Activated CD4-positive, alpha-beta memory T cell treated with anti-CD3 and anti-CD28 coated beads, Interleukin-2, amount 10 ng/mL, durations not matched to agents 7 days and 5 days (primary cell): ENCODE measurements around the gene ZNF670. TPM values are rescaled to one million over a fixed set of nuclear protein-coding genes. Genes with fewer than 3 reads are reported as not detected.
"Not testable (repeated sequence)": the region's sequence is repeated elsewhere in the genome, so short reads cannot be mapped to it uniquely, and the experiment has no call there.

Source experiments
- CTCF ChIA-PET: fragments of 350-600 bp; sonication (Branson Sonifier 250); formaldehyde crosslinking; loops from one replicate; lab custom pipeline; 2021; ENCODE audit warnings: antibody characterized with exemption, inconsistent platforms; lab: Charles Lee
- POLR2A ChIA-PET: fragments of 350-600 bp; sonication (Branson Sonifier 250); formaldehyde crosslinking; loops from one replicate; lab custom pipeline; 2021; ENCODE audit warnings: antibody characterized with exemption; lab: Charles Lee
- DNase-seq: peaks from one replicate; pipeline ENCODE4 v3.0.0-alpha.2; 2020
- H3K27ac Mint-ChIP-seq: one replicate; pipeline ENCODE4 v1.8.0; 2021; ENCODE audit warnings: mild to moderate bottlenecking, mixed read lengths
- H3K27me3 Mint-ChIP-seq: one replicate; pipeline ENCODE4 v1.8.0; 2021; ENCODE audit warnings: mixed read lengths
- H3K36me3 Mint-ChIP-seq: one replicate; pipeline ENCODE4 v1.8.0; 2021; ENCODE audit warnings: low read depth, mixed read lengths
- H3K4me1 Mint-ChIP-seq: one replicate; pipeline ENCODE4 v1.8.0; 2021; ENCODE audit warnings: mixed read lengths
- H3K4me3 Mint-ChIP-seq: one replicate; pipeline ENCODE4 v1.8.0; 2021; ENCODE audit warnings: mild to moderate bottlenecking, mixed read lengths
- H3K9me3 Mint-ChIP-seq: one replicate; pipeline ENCODE4 v1.8.0; 2021; ENCODE audit warnings: mixed read lengths
- total RNA-seq, 2 experiments: library from RNA; stranded (reverse); gene quantifications; one replicate each; pipeline ENCODE4 v1.2.3, GENCODE V29; 2021

ZNF670 gene
- total RNA-seq, 2 experiments from 2014 or later, result 1.4 TPM

DNA sequence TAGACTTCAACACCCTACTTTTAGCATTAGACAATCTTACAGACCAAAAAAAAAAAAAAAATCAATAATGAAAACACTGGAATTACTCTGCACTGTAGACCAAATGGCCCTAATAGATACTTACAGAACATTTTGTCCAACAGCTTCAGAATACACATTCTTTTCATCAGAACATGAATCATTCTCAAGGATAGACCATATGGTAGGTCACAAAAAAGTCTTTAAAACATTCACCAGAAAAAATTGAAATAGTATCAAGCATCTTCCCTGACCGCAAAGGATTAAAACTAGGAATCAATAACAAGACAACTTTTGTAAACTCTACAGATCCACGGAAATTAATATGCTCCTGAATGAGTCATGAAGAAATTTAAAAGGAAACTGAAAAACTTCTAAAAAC, 22.5 kb downstream of the ZNF670 start:
- DNase-seq, result no peak
- Mint-ChIP-seq H3K9me3 (peaks cover 57% of the 10 kb centered on the region), H3K4me3 (no peak overlapping the region), H3K27me3 (no peaks in the 10 kb centered on the region), H3K36me3 (peaks cover 28% of the 10 kb centered on the region), H3K27ac (no peak overlapping the region), H3K4me1 (peaks cover 4% of the 10 kb centered on the region)
- POLR2A ChIA-PET, result no interaction called here
- CTCF ChIA-PET, result no interaction called here

DNA sequence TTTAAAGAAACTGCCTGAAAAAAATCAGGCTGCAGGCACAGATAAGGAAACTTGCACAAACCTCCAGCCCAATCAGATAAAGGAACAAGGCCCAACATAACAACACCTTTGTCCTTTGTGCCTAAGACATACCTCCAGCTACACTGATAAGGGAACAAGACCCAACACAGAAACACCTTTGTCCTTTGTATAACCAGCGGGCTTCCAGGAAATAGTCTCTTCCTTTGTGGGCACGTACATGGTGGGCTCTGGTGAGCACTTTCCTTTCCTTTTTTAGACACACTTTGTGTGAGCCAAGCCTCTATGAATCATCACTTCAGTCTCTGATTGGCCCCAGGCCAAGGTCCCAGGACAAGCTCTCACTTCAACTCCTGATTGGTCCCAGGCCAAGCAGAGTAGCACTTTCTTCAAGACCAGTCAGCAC, 23.6 kb downstream of the ZNF670 start:
- CTCF ChIA-PET, result interaction anchor here (0.7 kb wide), 1 partner anchor 205 kb away, joined by 4 read pairs; no protein-coding TSS in a partner anchor
- DNase-seq, result no peak
- Mint-ChIP-seq H3K9me3 (peaks cover 61% of the 10 kb centered on the region), H3K36me3 (peaks cover 28% of the 10 kb centered on the region), H3K4me3 (no peak overlapping the region), H3K27me3 (no peaks in the 10 kb centered on the region), H3K27ac (no peak overlapping the region), H3K4me1 (peaks cover 4% of the 10 kb centered on the region)
- POLR2A ChIA-PET, result no interaction called here

DNA sequence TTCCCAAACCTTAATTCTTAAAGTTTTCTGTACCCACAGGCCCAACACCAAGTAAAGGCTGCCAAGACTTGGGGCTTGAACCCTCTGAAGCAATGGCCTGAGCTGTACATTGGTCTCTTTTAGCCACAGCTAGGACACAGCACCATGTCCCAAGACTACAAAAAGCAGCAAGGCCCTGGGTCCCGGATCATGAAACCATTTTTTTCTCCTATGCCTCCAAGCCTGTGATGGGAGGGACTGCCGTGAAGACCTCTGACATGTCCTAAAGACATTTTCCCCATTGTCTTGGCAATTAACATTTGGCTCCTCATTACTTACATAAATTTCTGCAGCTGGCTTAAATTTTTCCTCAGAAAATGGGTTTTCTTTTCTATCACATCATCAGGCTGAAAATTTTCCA, 30.9 kb downstream of the ZNF670 start:
- Mint-ChIP-seq H3K4me3 (no peak overlapping the region), H3K9me3 (peaks cover 65% of the 10 kb centered on the region), H3K27ac (no peak overlapping the region), H3K27me3 (no peaks in the 10 kb centered on the region), H3K36me3 (peaks cover 27% of the 10 kb centered on the region), H3K4me1 (no peaks in the 10 kb centered on the region)
- no peak for DNase-seq
- ChIA-PET POLR2A (no interaction called here), CTCF (no interaction called here)

DNA sequence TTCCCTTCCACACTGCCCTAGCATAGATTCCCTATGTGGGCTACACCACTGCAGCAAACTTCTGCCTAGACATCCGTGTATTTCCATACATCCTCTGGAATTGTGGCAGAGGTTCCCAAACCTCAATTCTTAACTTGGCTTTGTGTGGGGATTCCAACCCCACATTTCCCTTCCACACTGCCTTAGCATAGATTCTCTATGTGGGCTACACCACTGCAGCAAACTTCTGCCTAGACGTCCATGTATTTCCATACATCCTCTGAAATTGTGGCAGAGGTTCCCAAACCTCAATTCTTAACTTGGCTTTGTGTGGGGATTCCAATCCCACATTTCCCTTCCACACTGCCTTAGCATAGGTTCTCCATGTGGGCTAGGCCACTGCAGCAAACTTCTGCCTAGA, 31.4 kb downstream of the ZNF670 start:
- peaks cover 25% of the 10 kb centered on the region for H3K36me3 Mint-ChIP-seq
- CTCF ChIA-PET, result no interaction called here
- DNase-seq, result no peak
- no peak overlapping the region for H3K4me3 Mint-ChIP-seq
- H3K4me1 Mint-ChIP-seq, result no peaks in the 10 kb centered on the region
- no peaks in the 10 kb centered on the region for H3K27me3 Mint-ChIP-seq
- H3K27ac Mint-ChIP-seq, result no peak overlapping the region
- H3K9me3 Mint-ChIP-seq, result peaks cover 64% of the 10 kb centered on the region
- POLR2A ChIA-PET, result no interaction called here

DNA sequence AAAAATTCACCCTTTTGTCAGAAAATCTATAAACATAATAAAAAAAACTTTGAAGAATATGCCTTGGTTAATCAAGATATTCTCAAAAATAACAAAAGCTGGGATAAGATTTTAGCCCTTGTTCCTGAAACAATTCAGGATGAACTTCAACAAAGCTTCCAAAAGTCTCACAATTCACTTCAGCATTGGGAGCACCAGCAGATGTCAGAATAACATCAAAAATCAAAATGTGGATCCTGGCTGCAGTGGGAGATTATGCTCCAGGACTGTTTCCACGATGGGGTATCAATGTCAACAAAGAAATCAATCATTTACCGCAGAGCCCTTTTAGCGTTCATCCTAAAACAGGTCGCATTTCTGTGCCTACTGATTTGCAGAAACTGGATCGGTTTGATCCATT, 35.2 kb downstream of the ZNF670 start:
- DNase-seq, result no peak
- ChIA-PET POLR2A (no interaction called here), CTCF (no interaction called here)
- peaks cover 32% of the 10 kb centered on the region for H3K36me3 Mint-ChIP-seq
- no peak overlapping the region for H3K27ac Mint-ChIP-seq
- H3K27me3 Mint-ChIP-seq, result no peaks in the 10 kb centered on the region
- H3K4me1 Mint-ChIP-seq, result no peaks in the 10 kb centered on the region
- peaks cover 60% of the 10 kb centered on the region for H3K9me3 Mint-ChIP-seq
- H3K4me3 Mint-ChIP-seq, result no peak overlapping the region

DNA sequence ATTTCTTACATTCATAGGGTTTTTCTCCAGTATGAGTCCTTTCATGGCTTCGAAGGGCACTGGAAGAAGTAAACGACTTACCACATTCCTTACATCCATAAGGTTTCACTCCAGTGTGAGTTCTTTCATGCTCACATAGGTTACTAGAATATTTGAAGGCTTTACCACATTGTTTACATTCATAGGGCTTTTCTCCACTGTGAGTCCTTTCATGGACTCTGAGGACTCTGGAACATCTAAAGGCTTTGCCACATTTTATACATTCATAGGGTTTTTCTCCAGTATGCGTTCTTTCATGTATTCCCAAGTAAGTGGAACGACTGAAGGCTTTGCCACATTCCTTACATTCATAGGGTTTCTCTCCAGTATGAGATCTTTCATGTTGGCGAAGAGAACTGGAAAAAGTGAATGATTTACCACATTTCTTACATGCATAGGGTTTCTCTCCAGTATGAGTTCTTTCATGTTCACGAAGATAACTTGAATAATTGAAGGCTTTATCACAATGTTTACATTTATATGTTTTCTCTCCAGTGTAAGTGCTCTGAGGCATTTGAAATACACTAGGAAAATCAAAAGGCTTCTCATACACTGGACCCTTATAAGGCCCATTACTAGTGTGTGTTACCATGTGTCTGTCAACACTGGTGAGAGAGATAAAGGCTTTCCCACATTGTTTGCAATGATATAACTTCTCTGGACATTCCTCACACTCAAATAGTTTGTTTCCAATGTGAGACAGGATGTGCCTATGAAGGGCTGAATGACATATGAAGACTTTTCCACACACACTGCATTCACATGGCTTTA, 40.9 kb downstream of the ZNF670 start:
- ChIA-PET CTCF (no interaction called here), POLR2A (no interaction called here)
- Mint-ChIP-seq H3K27ac (no peak overlapping the region), H3K4me3 (no peak overlapping the region), H3K4me1 (no peaks in the 10 kb centered on the region), H3K27me3 (no peaks in the 10 kb centered on the region), H3K9me3 (peaks cover 60% of the 10 kb centered on the region), H3K36me3 (peaks cover 42% of the 10 kb centered on the region)
- no peak for DNase-seq

DNA sequence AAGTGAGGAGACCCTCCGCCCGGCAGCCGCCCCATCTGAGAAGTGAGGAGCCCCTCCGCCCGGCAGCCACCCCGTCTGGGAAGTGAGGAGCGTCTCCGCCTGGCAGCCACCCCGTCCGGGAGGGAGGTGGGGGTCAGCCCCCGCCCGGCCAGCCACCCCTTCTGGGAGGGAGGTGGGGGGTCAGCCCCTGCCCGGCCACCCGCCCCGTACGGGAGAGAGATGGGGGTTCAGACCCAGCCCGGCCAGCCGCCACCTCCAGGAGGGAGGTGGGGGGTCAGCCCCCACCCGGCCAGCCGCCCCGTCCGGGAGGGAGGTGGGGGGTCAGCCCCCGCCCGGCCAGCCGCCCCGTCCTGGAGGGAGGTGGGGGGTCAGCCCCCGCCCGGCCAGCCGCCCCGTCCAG, 46.3 kb downstream of the ZNF670 start:
- DNase-seq, H3K27ac Mint-ChIP-seq, CTCF ChIA-PET, H3K27me3 Mint-ChIP-seq, H3K4me1 Mint-ChIP-seq, POLR2A ChIA-PET, H3K4me3 Mint-ChIP-seq: not testable (repeated sequence)
- Mint-ChIP-seq H3K36me3 (peaks cover 18% of the 10 kb centered on the region), H3K9me3 (peaks cover 59% of the 10 kb centered on the region)

Other genes starting within 250 kb of the ZNF670 start
- gene AHCTF1, start 146.9 kb downstream of the ZNF670 start, total RNA-seq, result 10 to 100 TPM; 26.9 to 27.8 TPM
- gene ZNF695, start 70.8 kb downstream of the ZNF670 start, total RNA-seq, result under 1 TPM; 0.43 to 0.63 TPM
- 10 to 100 TPM; 10.3 to 11.6 TPM for gene ZNF669, start 25.5 kb upstream of the ZNF670 start, total RNA-seq
- gene ZNF124, start 93.2 kb upstream of the ZNF670 start, total RNA-seq, result 10 to 100 TPM; 12.3 to 14.6 TPM
- gene VN1R5, start 177.3 kb upstream of the ZNF670 start, total RNA-seq, result not detected